ES-I3 (cell line): ENCODE measurements around the gene WWOX.

Experiments used
- H3K36me3 ChIP-seq: 2 replicates; pipeline ENCODE4 v1.6.1; 2013; ENCODE audit warnings: mild to moderate bottlenecking, low read length, control low read depth, moderate library complexity; ENCODE audit not compliant: insufficient read depth
- H3K4me1 ChIP-seq: 2 replicates; pipeline ENCODE4 v1.6.1; 2013; ENCODE audit warnings: mild to moderate bottlenecking, control low read depth, low read length; ENCODE audit not compliant: insufficient read depth
- H3K9ac ChIP-seq: 2 replicates; pipeline ENCODE4 v1.6.1; 2013; ENCODE audit warnings: low read depth, mild to moderate bottlenecking, low read length, moderate library complexity
- H3K9me3 ChIP-seq: 2 replicates; pipeline ENCODE4 v1.6.1; 2013; ENCODE audit warnings: mild to moderate bottlenecking, low read length, moderate library complexity; ENCODE audit not compliant: control insufficient read depth, insufficient read depth

WWOX gene

GRCh38 chr16:78985716-78986605 lies 886.5 kb downstream of the WWOX start:
- Histone ChIP-seq H3K9me3 (no peaks in the 10 kb centered on the region), H3K9ac (no peak overlapping the region), H3K36me3 (no peaks in the 10 kb centered on the region; the same call in 1 of the 2 replicates), H3K4me1 (peaks cover 4% of the 10 kb centered on the region; the same call in 1 of the 2 replicates)

DNA sequence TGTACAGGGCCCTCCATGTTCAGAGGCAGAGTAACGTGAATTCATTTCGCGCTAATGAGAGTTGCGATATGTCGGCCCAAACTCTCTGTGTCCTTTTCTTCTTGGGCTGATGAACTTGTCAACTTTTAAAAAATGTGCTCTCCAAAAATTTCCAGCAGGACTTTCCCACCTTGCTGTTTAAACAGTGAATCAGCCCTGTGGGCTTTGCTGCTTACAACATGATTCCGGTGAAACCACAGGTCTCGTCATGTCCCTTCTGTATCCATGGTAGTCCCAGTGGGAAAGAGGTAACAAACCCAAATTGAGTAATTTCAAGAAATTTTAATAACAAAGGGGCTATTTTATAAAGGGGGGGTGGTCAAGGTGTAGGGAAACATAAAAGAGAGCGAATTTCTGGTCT lies 888.2 kb downstream of the WWOX start:
- Histone ChIP-seq H3K36me3 (no peaks in the 10 kb centered on the region; the same call in 1 of the 2 replicates), H3K9ac (no peak overlapping the region), H3K9me3 (no peaks in the 10 kb centered on the region), H3K4me1 (peaks cover 4% of the 10 kb centered on the region; the same call in 1 of the 2 replicates)

DNA sequence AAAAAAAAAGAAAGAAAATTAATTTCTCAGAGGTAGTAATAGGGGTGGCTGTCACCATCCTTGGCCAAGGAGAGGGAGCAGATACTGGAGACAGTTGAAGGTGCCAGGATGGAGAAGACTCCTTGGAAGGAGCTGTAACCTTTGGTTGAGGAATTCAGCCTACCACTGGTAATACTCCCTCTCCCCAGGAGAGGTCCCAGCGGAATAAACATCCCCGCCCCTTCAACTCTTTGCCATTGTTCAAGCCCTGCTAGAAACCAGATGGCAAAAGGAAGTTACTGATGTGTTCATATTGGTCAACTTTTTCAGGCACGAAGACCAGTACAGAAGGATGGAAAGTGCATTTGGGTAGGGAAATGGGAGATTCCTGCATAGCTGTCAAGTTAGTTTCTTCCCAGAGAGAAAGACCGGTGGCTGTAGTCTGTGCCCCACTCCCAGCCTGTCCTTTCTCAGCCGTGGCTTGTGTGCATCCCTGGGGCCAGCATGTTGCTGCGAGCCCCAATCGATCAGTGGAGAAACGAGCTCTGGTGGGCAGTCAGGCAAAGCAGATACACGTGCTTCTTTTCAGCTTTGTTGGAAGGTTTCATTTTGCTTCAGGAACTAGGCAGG lies 889.0 kb downstream of the WWOX start:
- Histone ChIP-seq H3K4me1 (peaks cover 4% of the 10 kb centered on the region; the same call in 1 of the 2 replicates), H3K36me3 (no peaks in the 10 kb centered on the region), H3K9me3 (no peaks in the 10 kb centered on the region), H3K9ac (no peak overlapping the region)

- no peaks in the 10 kb centered on the region for H3K9me3 ChIP-seq
- no peaks in the 10 kb centered on the region for H3K36me3 ChIP-seq
- no peak overlapping the region for H3K9ac ChIP-seq
- H3K4me1 ChIP-seq, result peaks cover 8% of the 10 kb centered on the region
These were observed 890.9 kb downstream of the WWOX start for GRCh38 chr16:78990309-78990701.

GRCh38 chr16:78992001-78992400 lies 892.5 kb downstream of the WWOX start:
- Histone ChIP-seq H3K9me3 (no peaks in the 10 kb centered on the region), H3K36me3 (no peaks in the 10 kb centered on the region), H3K9ac (no peak overlapping the region), H3K4me1 (peaks cover 13% of the 10 kb centered on the region)

DNA sequence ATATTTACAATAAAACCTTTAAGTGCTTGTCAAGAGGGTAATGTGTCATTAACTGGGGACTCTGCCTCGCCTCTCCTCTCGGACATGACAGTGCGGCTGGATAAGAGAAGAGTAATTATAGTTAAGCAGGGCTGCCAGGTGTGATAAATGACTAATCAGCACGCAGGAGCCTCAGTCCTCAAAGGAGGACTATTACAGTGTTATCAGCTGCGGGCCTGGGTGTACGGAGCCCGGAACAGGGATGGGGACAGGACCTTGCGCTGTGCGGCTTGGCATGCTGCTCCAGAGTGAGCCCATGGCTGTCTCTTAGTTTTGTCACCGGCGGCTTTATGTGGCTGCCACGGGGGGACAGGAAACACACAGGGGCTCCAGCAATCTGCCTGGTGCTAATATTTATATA lies 893.9 kb downstream of the WWOX start:
- Histone ChIP-seq H3K36me3 (no peaks in the 10 kb centered on the region), H3K9ac (no peak overlapping the region), H3K4me1 (peaks cover 13% of the 10 kb centered on the region), H3K9me3 (no peaks in the 10 kb centered on the region)

DNA sequence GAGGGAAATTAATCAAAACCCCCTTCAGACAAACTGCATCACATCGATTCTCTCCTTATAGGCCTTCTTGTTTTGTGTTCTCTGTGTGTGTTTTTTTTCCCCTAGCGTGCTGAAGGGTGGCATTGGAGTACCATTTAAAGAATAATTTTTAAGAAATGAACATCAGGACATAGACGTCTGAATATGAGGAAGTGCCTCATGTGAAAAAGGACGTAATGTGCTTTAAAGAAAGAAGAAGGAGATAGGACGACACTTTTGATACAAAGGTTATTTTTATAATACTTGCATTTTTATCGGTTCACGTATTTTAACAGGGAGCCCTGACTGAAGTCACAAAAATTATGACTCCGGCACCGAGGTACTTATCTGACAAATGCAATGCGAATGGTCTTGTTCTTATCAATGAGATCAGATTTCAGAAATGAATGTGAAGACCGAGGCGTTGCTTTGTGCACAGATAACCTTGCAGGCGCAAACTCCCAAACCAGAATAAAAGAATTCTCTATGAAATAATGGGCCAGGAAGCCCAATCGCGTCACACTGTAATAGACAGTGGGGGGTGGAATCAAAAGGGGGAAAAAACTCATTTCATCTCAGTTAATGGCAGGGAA lies 894.8 kb downstream of the WWOX start:
- H3K9me3 ChIP-seq, result no peaks in the 10 kb centered on the region
- H3K9ac ChIP-seq, result no peak overlapping the region
- H3K36me3 ChIP-seq, result no peaks in the 10 kb centered on the region
- H3K4me1 ChIP-seq, result peaks cover 9% of the 10 kb centered on the region; the same call in 1 of the 2 replicates

GRCh38 chr16:78995441-78995840 lies 896.0 kb downstream of the WWOX start:
- Histone ChIP-seq H3K9me3 (no peaks in the 10 kb centered on the region; the same call in 1 of the 2 replicates), H3K9ac (no peak overlapping the region), H3K4me1 (peaks cover 9% of the 10 kb centered on the region; the same call in 1 of the 2 replicates), H3K36me3 (no peaks in the 10 kb centered on the region)

GRCh38 chr16:78996790-78997189 lies 897.3 kb downstream of the WWOX start:
- H3K9me3 ChIP-seq, result no peaks in the 10 kb centered on the region; the same call in 1 of the 2 replicates
- no peak overlapping the region for H3K9ac ChIP-seq
- no peaks in the 10 kb centered on the region for H3K36me3 ChIP-seq
- H3K4me1 ChIP-seq, result peaks cover 16% of the 10 kb centered on the region

GRCh38 chr16:78998879-78999278 lies 899.4 kb downstream of the WWOX start:
- H3K4me1 ChIP-seq, result peaks cover 16% of the 10 kb centered on the region
- no peak overlapping the region for H3K9ac ChIP-seq
- H3K36me3 ChIP-seq, result no peaks in the 10 kb centered on the region
- no peaks in the 10 kb centered on the region; the same call in 1 of the 2 replicates for H3K9me3 ChIP-seq

DNA sequence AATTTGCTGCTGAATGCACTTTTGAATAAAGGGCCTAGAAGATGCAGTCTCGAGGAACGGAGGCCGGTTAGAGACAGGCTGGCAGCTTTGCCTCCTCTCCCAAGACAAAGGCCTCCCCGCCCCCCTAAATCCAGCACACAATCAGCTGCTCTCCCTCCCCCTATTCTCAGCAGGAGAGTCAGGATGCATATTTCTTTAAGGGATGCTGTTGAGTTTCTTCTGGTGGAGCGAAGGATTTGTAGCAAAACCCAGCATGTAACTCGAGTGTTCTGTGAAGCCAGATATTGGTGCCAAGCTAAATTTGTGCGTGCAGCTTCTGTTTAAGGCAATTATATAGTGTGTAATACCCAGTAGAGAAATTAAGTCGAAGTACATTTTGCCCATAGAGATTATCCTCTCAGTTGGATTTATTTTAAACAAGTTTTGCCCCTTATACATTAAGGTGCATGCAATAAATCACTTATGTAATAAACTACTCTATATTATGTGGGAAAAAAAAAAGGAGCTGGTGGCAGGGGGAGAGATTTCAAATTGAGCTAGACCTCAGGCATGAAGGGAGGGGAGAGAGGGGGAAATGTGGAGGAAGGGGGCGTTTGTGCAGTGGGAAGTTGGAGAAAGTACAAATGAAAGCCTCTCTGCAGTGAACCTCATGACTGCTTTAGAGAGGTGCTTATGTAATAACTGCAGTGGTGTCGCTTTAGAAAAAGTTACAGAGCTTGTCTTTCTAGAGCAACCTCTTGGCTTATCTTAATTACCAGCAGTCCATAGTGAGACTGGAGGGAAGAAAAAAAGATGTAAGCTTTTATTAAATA lies 901.9 kb downstream of the WWOX start:
- no peaks in the 10 kb centered on the region; the same call in 1 of the 2 replicates for H3K9me3 ChIP-seq
- peaks cover 7% of the 10 kb centered on the region for H3K4me1 ChIP-seq
- no peak overlapping the region for H3K9ac ChIP-seq
- H3K36me3 ChIP-seq, result no peaks in the 10 kb centered on the region

GRCh38 chr16:79003026-79003609 lies 903.7 kb downstream of the WWOX start:
- Histone ChIP-seq H3K4me1 (peaks cover 10% of the 10 kb centered on the region), H3K9ac (no peak overlapping the region)

GRCh38 chr16:79004309-79004708 lies 904.9 kb downstream of the WWOX start:
- H3K9ac ChIP-seq, result no peak overlapping the region
- H3K36me3 ChIP-seq, result no peaks in the 10 kb centered on the region
- H3K4me1 ChIP-seq, result peaks cover 10% of the 10 kb centered on the region
- no peaks in the 10 kb centered on the region; the same call in 1 of the 2 replicates for H3K9me3 ChIP-seq

More at GRCh38 chr16:79003026-79003609, 903.7 kb downstream of the WWOX start:
- no peaks in the 10 kb centered on the region; the same call in 1 of the 2 replicates for H3K9me3 ChIP-seq
- H3K36me3 ChIP-seq, result no peaks in the 10 kb centered on the region
